ENCODE measurements around the gene IPCEF1. TPM values are rescaled to one million over a fixed set of nuclear protein-coding genes. Genes with fewer than 3 reads are reported as not detected.

Gene IPCEF1
- total and polyA plus RNA-seq, 8 donors = 2.4 to 6.9 (median 5.4) TPM

GRCh38 chr6:154122195-154122925, 234.2 kb downstream of the IPCEF1 start:
- no peak overlapping the region for H3K27ac ChIP-seq
- no peak for TF ChIP-seq CTCF (IDR thresholded peaks at IDR 0.05)
- H3K4me1 ChIP-seq = peaks cover 0 to 10% of the 10 kb centered on the region in 2 donors
- H3K27me3 ChIP-seq = no peaks in the 10 kb centered on the region
- intact Hi-C loops (cut with DNase I) = no loop called here
- no peaks in the 10 kb centered on the region for H3K36me3 ChIP-seq
- H3K4me3 ChIP-seq = no peak overlapping the region
- DNase-seq (no peak), ATAC-seq (no peak)
- H3K9me3 ChIP-seq = peaks cover 0 to 4% of the 10 kb centered on the region in 2 donors

GRCh38 chr6:154117485-154117884, 239.1 kb downstream of the IPCEF1 start:
- H3K27me3 ChIP-seq = no peaks in the 10 kb centered on the region
- intact Hi-C loops (cut with DNase I) = no loop called here
- TF ChIP-seq CTCF (IDR thresholded peaks at IDR 0.05) = no peak
- no peak overlapping the region for H3K4me3 ChIP-seq
- H3K36me3 ChIP-seq = no peaks in the 10 kb centered on the region
- H3K27ac ChIP-seq = no peak overlapping the region
- no peaks in the 10 kb centered on the region for H3K4me1 ChIP-seq
- ATAC-seq (no peak), DNase-seq (no peak)
- peaks cover 0 to 1% of the 10 kb centered on the region in 2 donors for H3K9me3 ChIP-seq

- H3K27ac ChIP-seq = no peak overlapping the region
- TF ChIP-seq CTCF (IDR thresholded peaks at IDR 0.05) = no peak
- no peak for ATAC-seq
Measured at GRCh38 chr6:154113392-154113791, 243.2 kb downstream of the IPCEF1 start.

GRCh38 chr6:154112181-154112809, 244.3 kb downstream of the IPCEF1 start:
- no peak for DNase-seq
- Histone ChIP-seq H3K9me3 (no peaks in the 10 kb centered on the region), H3K4me1 (no peaks in the 10 kb centered on the region), H3K4me3 (no peak overlapping the region), H3K27me3 (no peaks in the 10 kb centered on the region), H3K36me3 (no peaks in the 10 kb centered on the region), H3K27ac (no peak overlapping the region)
- no peak for TF ChIP-seq CTCF (IDR thresholded peaks at IDR 0.05)
- no peak for ATAC-seq
- intact Hi-C loops (cut with DNase I) = no loop called here

More at GRCh38 chr6:154113392-154113791, 243.2 kb downstream of the IPCEF1 start:
- H3K36me3 ChIP-seq = no peaks in the 10 kb centered on the region
- intact Hi-C loops (cut with DNase I) = no loop called here
- H3K4me1 ChIP-seq = no peaks in the 10 kb centered on the region
- H3K9me3 ChIP-seq = no peaks in the 10 kb centered on the region
- no peaks in the 10 kb centered on the region for H3K27me3 ChIP-seq
- no peak overlapping the region for H3K4me3 ChIP-seq
- DNase-seq = no peak

GRCh38 chr6:154111025-154111424, 245.6 kb downstream of the IPCEF1 start:
- TF ChIP-seq CTCF (IDR thresholded peaks at IDR 0.05) = no peak

More at GRCh38 chr6:154111025-154111424, 245.6 kb downstream of the IPCEF1 start:
- Histone ChIP-seq H3K9me3 (no peaks in the 10 kb centered on the region), H3K36me3 (no peaks in the 10 kb centered on the region), H3K27ac (no peak overlapping the region), H3K4me3 (no peak overlapping the region), H3K4me1 (no peaks in the 10 kb centered on the region), H3K27me3 (no peaks in the 10 kb centered on the region)
- no peak for ATAC-seq
- intact Hi-C loops (cut with DNase I) = no loop called here
- DNase-seq = no peak
